B cell (primary cell): Measurements from ENCODE around the gene NECAB2. TPM values are rescaled to one million over a fixed set of nuclear protein-coding genes. Genes with fewer than 3 reads are reported as not detected.

Source experiments
- ATAC-seq: fragments of 200-7000 bp; cut with Tn5 transposase; one replicate; pipeline ENCODE4 v1.10.0; 2021; ENCODE audit warnings: low read depth, mild to moderate bottlenecking, moderate number of reproducible peaks, moderate library complexity
- CTCF ChIA-PET: fragments of 350-600 bp; sonication (Branson Sonifier 250); formaldehyde crosslinking; loops from one replicate; lab custom pipeline; 2021; ENCODE audit warnings: antibody characterized with exemption, inconsistent platforms; lab: Charles Lee
- POLR2A ChIA-PET: fragments of 350-600 bp; sonication (Branson Sonifier 250); formaldehyde crosslinking; loops from one replicate; lab custom pipeline; 2021; ENCODE audit warnings: antibody characterized with exemption; lab: Charles Lee
- DNase-seq: peaks from one replicate; pipeline ENCODE4 v3.0.0; 2013
- H2AFZ ChIP-seq: 2 replicates; pipeline ENCODE4 v1.6.1; 2012; ENCODE audit warnings: mild to moderate bottlenecking, low read depth, low read length; ENCODE audit not compliant: insufficient read depth, poor library complexity, severe bottlenecking
- H3K27ac ChIP-seq, 2 donors: 1 replicate in 1 of 2; 2 replicates in 1 of 2; pipeline ENCODE4 v1.5.1; 2012 to 2013; ENCODE audit warnings: low read length in 2 of 2, mild to moderate bottlenecking in 2 of 2, moderate library complexity in 1 of 2
- H3K27me3 ChIP-seq, 4 experiments: fragments of 200-600 bp in 1 of 4; sonication (generic) in 1 of 4; replicated peaks in 1 of 4; 1 replicate in 2 of 4; 2 replicates in 2 of 4; pipeline versions ENCODE4 v1.6.1 to v1.7.0; 2013 to 2016; ENCODE audit warnings: low read length in 3 of 4, mild to moderate bottlenecking in 2 of 4, mixed read lengths in 1 of 4, moderate library complexity in 1 of 4; ENCODE audit not compliant: insufficient read depth in 4 of 4, control insufficient read depth in 3 of 4; ENCODE audit errors: control extremely low read depth in 1 of 4
- H3K36me3 ChIP-seq, 2 experiments: replicated peaks in 1 of 2; 1 replicate in 1 of 2; 2 replicates in 1 of 2; pipeline versions ENCODE4 v1.6.1 to v1.7.1; 2013; ENCODE audit warnings: low read length in 1 of 2; ENCODE audit not compliant: insufficient read depth in 2 of 2, control insufficient read depth in 1 of 2; ENCODE audit errors: control extremely low read depth in 1 of 2, extremely low read depth in 1 of 2
- H3K4me1 ChIP-seq, 2 donors: fragments of 200-600 bp in 1 of 2; sonication (generic) in 1 of 2; 1 replicate in 1 of 2; 2 replicates in 1 of 2; pipeline versions ENCODE4 v1.5.1 to v1.6.1; 2013 to 2017; ENCODE audit warnings: low read length in 2 of 2; ENCODE audit not compliant: control insufficient read depth in 2 of 2, insufficient read depth in 2 of 2
- H3K4me2 ChIP-seq: replicated peaks from 2 replicates; pipeline ENCODE3; 2012; ENCODE audit warnings: mild to moderate bottlenecking, low read depth, low read length; ENCODE audit not compliant: poor library complexity, severe bottlenecking
- H3K4me3 ChIP-seq, 5 experiments: fragments of 200-600 bp in 1 of 5; sonication (generic) in 1 of 5; 1 replicate in 3 of 5; 2 replicates in 2 of 5; pipeline versions ENCODE4 v1.5.1 to v1.7.0; 2011 to 2016; ENCODE audit warnings: low read length in 4 of 5, mild to moderate bottlenecking in 4 of 5, low read depth in 2 of 5, control low read depth in 1 of 5, moderate library complexity in 1 of 5; ENCODE audit not compliant: insufficient read depth in 1 of 5; ENCODE audit errors: control extremely low read depth in 1 of 5, extremely low read depth in 1 of 5
- H3K79me2 ChIP-seq: fragments of 200-600 bp; sonication (generic); one replicate; pipeline ENCODE4 v1.6.0; 2016; ENCODE audit warnings: low read length; ENCODE audit not compliant: control insufficient read depth, insufficient read depth
- H3K9ac ChIP-seq: fragments of 200-600 bp; sonication (generic); 2 replicates; pipeline ENCODE4 v1.6.1; 2017; ENCODE audit warnings: mild to moderate bottlenecking, low read length, moderate library complexity
- H3K9me3 ChIP-seq, 3 donors: one replicate each; pipeline versions ENCODE4 v1.6.1 to v1.7.1; 2013; ENCODE audit warnings: low read length in 2 of 3; ENCODE audit not compliant: control insufficient read depth in 2 of 3, insufficient read depth in 1 of 3; ENCODE audit errors: control extremely low read depth in 1 of 3
- H4K20me1 ChIP-seq: 2 replicates; pipeline ENCODE4 v1.6.0; 2012; ENCODE audit warnings: mild to moderate bottlenecking, low read length; ENCODE audit not compliant: insufficient read depth, control insufficient read depth, poor library complexity, severe bottlenecking
- H3K27ac Mint-ChIP-seq: one replicate; pipeline ENCODE4 v1.8.0; 2021; ENCODE audit warnings: mixed read lengths
- H3K27me3 Mint-ChIP-seq: one replicate; pipeline ENCODE4 v1.8.0; 2021; ENCODE audit warnings: mixed read lengths
- H3K4me1 Mint-ChIP-seq: one replicate; pipeline ENCODE4 v1.8.0; 2021; ENCODE audit warnings: mixed read lengths
- H3K4me3 Mint-ChIP-seq: one replicate; pipeline ENCODE4 v1.8.0; 2021; ENCODE audit warnings: mixed read lengths
- H3K9me3 Mint-ChIP-seq: one replicate; pipeline ENCODE4 v1.8.0; 2022; ENCODE audit warnings: mixed read lengths; ENCODE audit not compliant: insufficient read depth
- EZH2 ChIP-seq: IDR thresholded peaks from 2 replicates; pipeline ENCODE4 v1.6.1; 2012; ENCODE audit warnings: borderline replicate concordance, low read depth, mild to moderate bottlenecking, moderate library complexity, low read length; ENCODE audit not compliant: insufficient read depth, poor library complexity, severe bottlenecking
- WGBS: methylation state at CpG from one replicate; pipeline ENCODE4 v1.1.5; 2013; ENCODE audit warnings: missing lambda C conversion rate; ENCODE audit not compliant: insufficient coverage; 5-methylcytosine and 5-hydroxymethylcytosine counted together
- intact Hi-C: fragments of 100-400 bp; cut with micrococcal nuclease; formaldehyde crosslinking; loops from one replicate; pipeline ENCODE4 v1.10.0; 2022
- polyA plus RNA-seq: library from polyadenylated mRNA; depleted of rRNA; stranded (reverse); fragments of >200 nt; gene quantifications from 2 replicates; pipeline ENCODE4 v1.2.3, GENCODE V29; 2012
- total RNA-seq, 2 donors: library from RNA; stranded (reverse); fragments of 120-200 nt in 1 of 2; gene quantifications; 1 replicate in 1 of 2; 2 replicates in 1 of 2; pipeline versions ENCODE4 v1.2.3 to v1.2.4, GENCODE V29; 2013 to 2022
- TF ChIP-seq, protein P1 (sequence below): fragments of 200-600 bp; IDR thresholded peaks from one replicate; pipeline ENCODE4 v1.8.0; 2022; ENCODE audit warnings: antibody characterized with exemption, mild to moderate bottlenecking

NECAB2 gene
- total and polyA plus RNA-seq, 2 donors (not counting 1 experiment from before 2014, with no cell fraction given): not detected

DNA sequence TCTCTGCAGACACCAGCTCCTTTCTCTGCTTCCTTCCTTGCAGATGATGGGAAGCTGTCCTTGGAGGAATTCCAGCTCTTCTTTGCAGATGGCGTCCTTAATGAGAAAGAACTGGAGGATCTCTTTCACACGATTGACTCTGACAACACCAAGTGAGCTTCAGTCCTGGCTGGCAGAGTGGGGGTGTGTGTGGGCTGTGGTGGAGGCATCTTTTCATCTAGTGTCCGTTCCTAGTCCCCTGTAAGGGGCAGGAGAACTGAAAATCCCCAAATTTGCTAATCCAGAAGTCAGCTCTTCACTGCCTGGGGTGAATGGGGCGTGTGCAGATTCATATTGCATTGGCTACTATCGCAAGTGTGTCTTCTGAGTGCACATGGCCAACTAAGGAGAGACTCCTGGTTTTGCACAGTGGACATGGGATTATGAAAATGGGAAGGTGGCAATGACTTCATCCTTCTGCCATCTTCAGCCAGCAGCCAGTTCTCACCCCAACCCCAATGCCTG, 10.4 kb downstream of the NECAB2 start:
- ChIA-PET POLR2A (no interaction called here), CTCF (no interaction called here)
- Mint-ChIP-seq H3K27me3 (peaks cover 5% of the 10 kb centered on the region), H3K4me3 (no peak overlapping the region), H3K4me1 (no peaks in the 10 kb centered on the region), H3K9me3 (peaks cover 3% of the 10 kb centered on the region), H3K27ac (no peak overlapping the region)
- H3K27me3 ChIP-seq: peaks cover 0 to 3% (median 0%) of the 10 kb centered on the region in 4 experiments
- 92% methylated on average over 2 of the region's 5 CpGs for WGBS
- H3K79me2 ChIP-seq: no peaks in the 10 kb centered on the region
- no peaks in the 10 kb centered on the region for H3K36me3 ChIP-seq
- no peak overlapping the region for H3K27ac ChIP-seq
- DNase-seq: no peak
- H3K9me3 ChIP-seq: peaks cover 0 to 22% (median 6%) of the 10 kb centered on the region in 3 donors
- no peak for ATAC-seq
- no peak overlapping the region for H2AFZ ChIP-seq
- H3K9ac ChIP-seq: no peak overlapping the region
- TF ChIP-seq, protein P1, sequence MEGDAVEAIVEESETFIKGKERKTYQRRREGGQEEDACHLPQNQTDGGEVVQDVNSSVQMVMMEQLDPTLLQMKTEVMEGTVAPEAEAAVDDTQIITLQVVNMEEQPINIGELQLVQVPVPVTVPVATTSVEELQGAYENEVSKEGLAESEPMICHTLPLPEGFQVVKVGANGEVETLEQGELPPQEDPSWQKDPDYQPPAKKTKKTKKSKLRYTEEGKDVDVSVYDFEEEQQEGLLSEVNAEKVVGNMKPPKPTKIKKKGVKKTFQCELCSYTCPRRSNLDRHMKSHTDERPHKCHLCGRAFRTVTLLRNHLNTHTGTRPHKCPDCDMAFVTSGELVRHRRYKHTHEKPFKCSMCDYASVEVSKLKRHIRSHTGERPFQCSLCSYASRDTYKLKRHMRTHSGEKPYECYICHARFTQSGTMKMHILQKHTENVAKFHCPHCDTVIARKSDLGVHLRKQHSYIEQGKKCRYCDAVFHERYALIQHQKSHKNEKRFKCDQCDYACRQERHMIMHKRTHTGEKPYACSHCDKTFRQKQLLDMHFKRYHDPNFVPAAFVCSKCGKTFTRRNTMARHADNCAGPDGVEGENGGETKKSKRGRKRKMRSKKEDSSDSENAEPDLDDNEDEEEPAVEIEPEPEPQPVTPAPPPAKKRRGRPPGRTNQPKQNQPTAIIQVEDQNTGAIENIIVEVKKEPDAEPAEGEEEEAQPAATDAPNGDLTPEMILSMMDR: no peak
- TF ChIP-seq EZH2: no peak
- intact Hi-C loops: no loop called here
- no peak overlapping the region for H3K4me3 ChIP-seq
- no peaks in the 10 kb centered on the region for H3K4me1 ChIP-seq
- H4K20me1 ChIP-seq: no peaks in the 10 kb centered on the region
- H3K4me2 ChIP-seq: no peak overlapping the region

GRCh38 chr16:83979441-83979840, 11.4 kb downstream of the NECAB2 start:
- H3K4me1 Mint-ChIP-seq: no peaks in the 10 kb centered on the region
- no peak overlapping the region for H3K27ac Mint-ChIP-seq
- Histone ChIP-seq H3K4me1 (no peaks in the 10 kb centered on the region), H3K4me2 (no peak overlapping the region), H3K36me3 (no peaks in the 10 kb centered on the region), H4K20me1 (no peaks in the 10 kb centered on the region), H3K4me3 (no peak overlapping the region), H3K9me3 (peaks cover 0 to 22% (median 6%) of the 10 kb centered on the region in 3 donors), H3K79me2 (no peaks in the 10 kb centered on the region), H3K9ac (no peak overlapping the region), H3K27me3 (peaks cover 0 to 3% (median 0%) of the 10 kb centered on the region in 4 experiments), H3K27ac (no peak overlapping the region), H2AFZ (no peak overlapping the region)
- intact Hi-C loops: no loop called here
- peaks cover 3% of the 10 kb centered on the region for H3K9me3 Mint-ChIP-seq
- ATAC-seq (no peak), DNase-seq (no peak)
- WGBS: 100% methylated on average over 1 of the region's 7 CpGs
- peaks cover 5% of the 10 kb centered on the region for H3K27me3 Mint-ChIP-seq
- POLR2A ChIA-PET: no interaction called here
- H3K4me3 Mint-ChIP-seq: no peak overlapping the region
- CTCF ChIA-PET: no interaction called here
- no peak for TF ChIP-seq EZH2
- TF ChIP-seq, protein P1: no peak
